Iris pigment epithelial cell (primary cell): ENCODE measurements around the gene HDAC4.
A peak's percentile ranks its signal among the peaks of the same experiment; 100 is the strongest.

Experiments used
- DNase-seq: peaks from one replicate; pipeline ENCODE4 v3.0.0-alpha.2; 2011; ENCODE audit warnings: low read depth

HDAC4 gene

GRCh38 chr2:239119346-239120126 is 281.3 kb downstream of the HDAC4 start:
- no peak for DNase-seq

DNA sequence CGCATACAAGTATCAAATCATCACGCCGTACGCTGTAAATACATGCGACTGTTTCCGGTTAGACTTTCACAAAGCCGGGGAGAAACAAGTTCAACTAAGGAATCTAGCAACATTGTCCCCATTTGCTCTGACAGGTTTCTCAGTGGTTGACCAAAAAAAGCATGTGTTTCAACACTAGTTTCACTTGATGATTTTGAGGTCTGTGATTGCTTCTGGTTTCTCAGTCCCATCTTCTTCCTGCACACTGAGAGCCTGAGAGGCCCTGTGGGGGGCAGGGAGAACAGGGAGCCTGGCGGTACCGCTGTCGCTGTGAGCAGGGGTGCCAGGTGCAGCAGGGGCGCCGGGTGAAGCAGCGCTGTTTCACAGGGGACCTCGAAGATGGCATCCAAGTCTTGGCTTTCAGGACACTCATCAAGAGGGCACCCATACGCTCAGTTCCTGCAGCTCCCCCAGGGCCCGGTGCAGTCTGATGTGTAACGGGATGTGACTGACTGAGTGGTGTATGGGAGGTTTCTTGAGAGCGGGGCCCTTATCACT is 282.1 kb downstream of the HDAC4 start:
- no peak for DNase-seq

GRCh38 chr2:239118264-239118663 is 282.6 kb downstream of the HDAC4 start:
- DNase-seq, result no peak

DNA sequence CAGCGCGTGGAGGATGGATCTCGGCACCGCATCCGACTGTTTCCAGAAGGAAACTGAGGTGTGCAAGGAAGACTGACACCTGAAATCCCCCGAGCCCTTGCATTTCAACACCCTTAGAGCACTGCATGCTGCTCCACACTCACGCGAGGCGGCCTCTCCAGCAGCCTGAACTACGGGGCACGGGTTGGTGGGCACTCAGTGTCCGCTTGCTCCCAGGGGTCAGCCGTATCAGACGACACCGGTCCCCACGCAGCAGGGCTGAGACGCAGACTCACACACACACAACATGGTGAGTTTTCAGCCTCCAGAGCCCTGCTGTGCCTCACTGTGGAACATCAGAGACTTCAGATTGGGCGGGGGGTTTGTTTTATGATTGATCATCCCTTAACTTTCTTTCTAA is 283.0 kb downstream of the HDAC4 start:
- DNase-seq, result no peak

GRCh38 chr2:239116456-239117246 is 284.2 kb downstream of the HDAC4 start:
- no peak for DNase-seq

DNA sequence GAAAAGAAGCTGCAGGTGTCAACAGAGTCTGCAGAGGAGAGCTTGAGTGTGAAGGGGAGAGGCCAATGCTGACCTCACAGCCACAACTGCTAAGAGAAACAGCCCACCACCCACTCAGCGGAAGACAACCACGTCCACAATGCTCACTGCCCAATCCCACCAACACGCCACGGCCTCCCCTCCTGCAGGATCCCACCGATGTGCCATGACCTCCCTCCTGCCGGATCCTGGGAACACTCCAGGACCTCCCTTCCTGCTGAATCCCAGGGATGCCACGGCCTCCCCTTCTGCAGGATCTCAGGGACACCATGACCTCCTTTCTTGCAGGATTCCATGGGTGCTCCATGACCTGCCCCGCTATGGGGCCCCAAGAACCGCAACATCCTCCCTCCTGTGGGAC is 285.2 kb downstream of the HDAC4 start:
- no peak for DNase-seq

GRCh38 chr2:239114616-239115265 is 286.1 kb downstream of the HDAC4 start:
- peak; percentile 7 for DNase-seq

GRCh38 chr2:239114119-239114581 is 286.7 kb downstream of the HDAC4 start:
- peak; percentile 20 for DNase-seq

DNA sequence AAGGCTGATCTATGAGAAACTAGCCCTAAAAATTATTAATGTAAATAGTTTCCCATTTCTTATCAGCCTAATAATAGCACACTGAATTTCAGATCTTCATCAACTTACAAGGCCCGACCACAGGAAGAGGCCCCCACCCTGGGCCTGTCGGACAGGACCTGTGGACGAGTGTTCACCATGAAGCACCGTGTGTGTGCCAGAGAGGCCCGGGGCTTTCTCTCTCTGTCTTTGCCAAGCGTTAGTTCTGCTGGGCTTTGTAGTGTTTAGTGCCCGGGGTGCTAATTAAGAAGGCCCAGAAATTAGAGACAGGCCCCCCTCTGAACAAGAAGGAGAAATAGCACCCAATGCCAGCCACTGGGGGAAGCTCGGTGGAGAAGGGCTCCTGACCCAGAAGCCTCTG is 287.2 kb downstream of the HDAC4 start:
- no peak for DNase-seq

DNA sequence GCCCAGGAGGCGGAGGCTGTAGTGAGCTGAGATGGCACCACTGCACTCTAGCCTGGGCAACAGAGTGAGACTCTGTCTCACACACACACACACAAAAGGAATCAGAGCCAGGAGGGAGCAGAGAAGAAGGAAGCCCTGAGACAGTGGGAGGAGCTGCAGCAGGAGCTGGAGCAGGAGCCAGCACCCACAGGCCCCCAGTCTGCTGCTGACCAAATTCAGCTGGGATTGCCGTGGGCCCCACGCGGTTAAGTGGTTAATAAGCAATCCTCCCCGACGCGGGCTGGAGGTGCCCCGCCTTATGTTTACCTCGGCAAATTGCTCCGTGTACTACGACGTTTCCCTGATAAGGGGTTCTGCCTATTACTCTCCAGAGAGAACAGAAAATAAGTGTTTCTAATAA is 287.6 kb downstream of the HDAC4 start:
- DNase-seq, result peak; percentile 30

- no peak for DNase-seq
Measured at GRCh38 chr2:239112127-239112774, 288.6 kb downstream of the HDAC4 start.

DNA sequence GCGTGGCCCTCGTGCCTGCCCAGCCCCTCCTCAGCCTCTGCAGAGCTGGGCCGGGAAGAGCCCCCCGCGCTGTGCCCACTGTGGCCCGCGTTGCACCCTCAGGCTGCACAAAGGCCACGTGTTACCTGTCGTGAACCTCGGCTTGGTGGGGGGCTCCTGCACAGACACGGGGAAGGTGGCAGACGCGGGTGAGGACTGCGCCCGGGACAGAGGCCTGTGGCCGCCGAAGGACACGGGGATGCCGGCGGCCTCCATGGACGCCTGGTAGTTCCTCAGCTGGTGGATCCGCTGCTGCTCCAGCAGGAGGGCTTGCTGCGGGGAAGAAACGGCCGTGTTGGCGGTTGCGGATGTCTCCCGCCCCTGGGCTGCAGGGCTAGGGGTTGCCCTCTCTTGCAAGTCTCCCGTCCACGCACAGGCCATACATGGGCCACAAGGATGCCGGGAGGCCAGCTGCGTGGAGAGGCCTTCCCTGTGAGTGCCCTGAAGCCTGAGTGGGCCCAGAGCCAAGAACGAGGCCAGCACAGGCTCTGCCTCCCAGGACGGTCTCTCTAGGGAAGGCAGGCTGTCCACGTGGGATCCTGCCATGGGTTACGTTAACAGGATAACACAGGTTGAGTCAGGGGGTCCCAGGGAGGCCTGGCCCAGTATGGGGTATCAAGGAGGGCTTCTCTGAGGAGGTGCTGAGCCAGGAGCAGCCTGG is 289.3 kb downstream of the HDAC4 start:
- DNase-seq, result no peak

DNA sequence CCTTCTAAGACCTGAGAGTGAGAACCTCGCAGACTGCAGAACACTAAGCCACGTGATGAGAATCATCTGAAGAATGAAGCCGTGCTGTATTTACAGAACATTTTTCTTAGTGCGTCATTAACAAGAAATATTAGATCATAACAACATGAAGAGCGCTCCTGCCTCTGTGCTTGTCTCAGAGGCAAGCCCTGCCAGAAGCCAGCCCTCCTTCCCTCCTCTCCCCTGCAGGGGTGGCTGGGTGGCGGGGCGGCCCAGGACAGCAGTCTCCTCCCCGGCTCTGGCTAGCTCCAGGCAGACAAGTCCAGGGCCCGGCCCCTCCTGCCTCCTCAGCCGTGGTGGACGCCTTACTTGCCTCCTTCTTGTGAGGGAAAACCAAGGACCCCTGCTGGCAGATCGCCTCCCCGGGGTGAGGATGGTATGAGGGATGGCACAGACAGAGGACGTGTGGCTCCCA is 290.2 kb downstream of the HDAC4 start:
- no peak for DNase-seq

- DNase-seq, result no peak
Measured at GRCh38 chr2:239109928-239110545, 290.8 kb downstream of the HDAC4 start.

DNA sequence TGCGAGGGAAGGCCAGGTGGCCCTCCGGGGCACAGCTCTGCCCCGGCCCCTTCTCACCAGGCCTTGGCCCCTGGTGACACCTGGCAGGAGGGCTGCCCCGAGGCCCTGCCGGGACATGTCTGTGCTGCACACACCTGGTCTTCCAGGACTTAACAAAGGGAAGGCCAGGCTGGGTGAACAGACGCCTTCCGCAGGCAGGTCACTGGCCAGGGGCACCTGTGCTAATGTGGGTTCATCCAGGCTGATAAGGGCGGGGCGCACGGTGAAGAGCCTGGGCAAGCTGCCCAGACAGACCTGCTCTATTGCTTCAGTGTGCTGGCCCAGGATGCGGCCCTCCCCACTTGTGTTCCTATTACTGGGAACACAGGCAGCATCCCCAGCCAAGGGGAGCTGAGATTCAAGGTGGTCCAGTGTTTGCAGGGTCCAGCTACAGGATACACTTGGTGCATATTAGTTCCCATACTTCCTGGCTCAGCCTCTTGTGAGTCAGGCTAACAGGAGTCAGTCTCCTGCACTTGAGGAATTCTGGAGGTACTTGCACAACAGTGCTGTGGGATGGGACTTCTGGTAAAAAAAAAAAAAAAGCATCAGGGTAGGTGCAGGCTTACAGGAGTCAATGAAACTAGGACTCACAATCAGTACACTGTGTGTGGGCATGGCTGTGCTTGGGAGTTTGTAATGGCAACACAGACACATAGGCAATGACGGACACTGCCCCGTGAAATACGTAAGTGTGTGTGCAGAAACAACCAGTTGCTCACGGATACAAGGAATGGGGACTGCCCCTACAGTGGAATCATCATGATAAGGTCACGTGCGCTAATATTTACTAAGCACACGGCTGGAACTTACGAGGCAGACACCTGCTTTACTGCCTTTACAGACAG is 291.5 kb downstream of the HDAC4 start:
- DNase-seq, result peak; percentile 14

DNA sequence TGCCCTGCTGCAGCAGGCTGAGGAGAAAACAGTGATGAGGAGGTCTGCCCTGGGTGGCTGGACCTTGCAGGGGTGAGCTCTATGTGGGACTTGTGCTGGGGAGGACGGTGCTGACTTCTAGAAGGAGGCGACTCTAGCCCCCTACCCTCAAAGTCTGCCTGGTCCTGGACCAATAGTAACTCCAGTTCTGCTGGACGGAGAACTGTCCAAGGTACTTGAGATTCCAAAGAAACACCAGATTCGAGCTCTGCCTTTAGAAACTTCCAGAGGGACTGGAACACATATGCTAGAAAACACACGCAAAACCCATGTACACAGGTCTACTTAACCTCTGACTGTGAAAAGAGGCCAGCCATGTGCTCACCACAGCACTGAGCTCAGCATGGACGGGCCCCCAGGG is 292.4 kb downstream of the HDAC4 start:
- DNase-seq, result no peak

DNA sequence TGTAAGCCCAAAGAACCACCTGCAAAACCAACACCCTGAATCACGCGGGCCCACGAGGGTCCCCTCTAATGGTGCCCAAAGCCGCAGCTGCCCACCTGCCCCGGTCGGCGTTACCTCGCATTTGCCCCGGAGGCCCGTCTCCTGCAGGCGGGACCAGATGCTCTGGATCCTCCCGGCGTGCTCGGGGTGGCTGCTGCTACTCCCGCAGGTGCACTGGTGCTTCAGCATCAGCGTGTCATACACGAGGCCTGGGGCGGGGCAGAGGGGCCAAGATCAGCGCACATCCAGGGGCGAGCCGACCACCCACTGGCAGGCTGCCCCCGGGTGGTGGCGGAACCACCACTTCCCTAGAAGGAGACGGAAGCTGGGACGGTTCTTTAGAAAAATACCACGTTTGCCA is 292.9 kb downstream of the HDAC4 start:
- no peak for DNase-seq

- no peak for DNase-seq
Measured at GRCh38 chr2:239106966-239107365, 293.9 kb downstream of the HDAC4 start.

DNA sequence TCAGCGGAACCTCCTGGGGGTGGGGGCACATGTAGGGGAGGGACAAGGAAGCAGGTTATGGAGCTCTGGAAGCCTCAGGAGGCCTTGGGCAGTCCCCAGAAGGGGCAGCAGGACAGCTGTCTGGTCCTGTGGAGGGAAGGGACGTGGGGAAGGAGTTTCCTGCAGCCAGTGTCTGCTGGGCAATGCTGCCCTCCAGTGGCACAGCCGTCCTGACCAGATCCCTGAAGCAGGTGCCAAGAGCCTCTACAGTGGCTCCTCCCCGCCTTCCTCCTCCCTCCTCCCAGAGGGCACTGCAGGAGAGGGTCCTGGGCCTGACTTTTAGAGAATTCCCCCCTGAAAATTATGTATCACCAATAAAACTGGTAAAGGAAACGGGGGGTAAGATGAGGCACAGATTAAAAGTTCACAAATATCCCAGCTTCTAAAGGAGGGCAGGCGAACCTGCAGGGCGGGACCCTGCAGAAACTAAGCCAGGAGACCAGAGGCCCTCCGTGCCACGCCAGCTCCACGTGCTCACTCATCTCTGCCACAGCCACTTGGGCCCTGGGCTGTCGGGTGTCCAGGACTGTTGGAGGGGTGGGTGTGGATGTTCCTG is 294.4 kb downstream of the HDAC4 start:
- DNase-seq, result peak; percentile 62
